Gastroesophageal sphincter (tissue), 3 donors: ENCODE measurements around the gene FAM124A.

Source experiments
- EP300 ChIP-seq: sonication (generic); formaldehyde crosslinking; IDR thresholded peaks from one replicate; pipeline ENCODE4 v1.6.1; 2017; ENCODE audit warnings: antibody characterized with exemption, mild to moderate bottlenecking
- POLR2A ChIP-seq, 2 donors: fragments of 450-650 bp; IDR thresholded peaks; one replicate each; pipeline ENCODE4 v1.6.1; 2017; ENCODE audit warnings: antibody characterized with exemption in 2 of 2, mild to moderate bottlenecking in 2 of 2, moderate library complexity in 1 of 2
- POLR2AphosphoS5 ChIP-seq: sonication (generic); formaldehyde crosslinking; IDR thresholded peaks from one replicate; pipeline ENCODE4 v1.6.1; 2017; ENCODE audit warnings: antibody characterized with exemption
- TF ChIP-seq, protein P1 (sequence below), 4 experiments: fragments of 200-600 bp in 2 of 4; fragments of 450-650 bp in 2 of 4; sonication (generic) in 1 of 4; IDR thresholded peaks; one replicate each; pipeline ENCODE4 v1.5.1; 2017 to 2019; ENCODE audit warnings: antibody characterized with exemption in 4 of 4, mild to moderate bottlenecking in 2 of 4, moderate library complexity in 2 of 4

GRCh38 chr13:51249255-51249654, 27.1 kb downstream of the FAM124A start:
- TF ChIP-seq EP300 (no peak), POLR2A (IDR thresholded peaks at IDR 0.05) (no peak), POLR2AphosphoS5 (no peak)
- TF ChIP-seq, protein P1, sequence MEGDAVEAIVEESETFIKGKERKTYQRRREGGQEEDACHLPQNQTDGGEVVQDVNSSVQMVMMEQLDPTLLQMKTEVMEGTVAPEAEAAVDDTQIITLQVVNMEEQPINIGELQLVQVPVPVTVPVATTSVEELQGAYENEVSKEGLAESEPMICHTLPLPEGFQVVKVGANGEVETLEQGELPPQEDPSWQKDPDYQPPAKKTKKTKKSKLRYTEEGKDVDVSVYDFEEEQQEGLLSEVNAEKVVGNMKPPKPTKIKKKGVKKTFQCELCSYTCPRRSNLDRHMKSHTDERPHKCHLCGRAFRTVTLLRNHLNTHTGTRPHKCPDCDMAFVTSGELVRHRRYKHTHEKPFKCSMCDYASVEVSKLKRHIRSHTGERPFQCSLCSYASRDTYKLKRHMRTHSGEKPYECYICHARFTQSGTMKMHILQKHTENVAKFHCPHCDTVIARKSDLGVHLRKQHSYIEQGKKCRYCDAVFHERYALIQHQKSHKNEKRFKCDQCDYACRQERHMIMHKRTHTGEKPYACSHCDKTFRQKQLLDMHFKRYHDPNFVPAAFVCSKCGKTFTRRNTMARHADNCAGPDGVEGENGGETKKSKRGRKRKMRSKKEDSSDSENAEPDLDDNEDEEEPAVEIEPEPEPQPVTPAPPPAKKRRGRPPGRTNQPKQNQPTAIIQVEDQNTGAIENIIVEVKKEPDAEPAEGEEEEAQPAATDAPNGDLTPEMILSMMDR (IDR thresholded peaks at IDR 0.05): no peak
